ENCODE measurements around the gene FGD4. TPM values are rescaled to one million over a fixed set of nuclear protein-coding genes. Genes with fewer than 3 reads are reported as not detected.

FGD4 gene
- total and polyA plus RNA-seq, 2 of the 4 experiments (the other 2 are of a cell fraction): 2.1 to 8.8 TPM

- no peak overlapping the region for H2AK9ac ChIP-seq (replicated peaks; ENCODE audit: low read depth, low read length, poor library complexity)
- H3K36me3 ChIP-seq (ENCODE audit: control insufficient read depth, insufficient read depth, low read length): peaks cover 3% of the 10 kb centered on the region
- no peak overlapping the region for H4K8ac ChIP-seq (ENCODE audit: low read depth in 2 of 2, low read length in 2 of 2)
- in situ Hi-C loops (cut with MboI; ENCODE audit: low sequenced_read_pairs) (no loop called here), intact Hi-C loops (cut with micrococcal nuclease) (no loop called here), dilution Hi-C loops (cut with HindIII; ENCODE audit: low sequenced_read_pairs, unreplicated experiment) (no loop called here)
- H2BK120ac ChIP-seq (ENCODE audit: low read depth, low read length): peak overlapping the region; percentile 22; the same call in 1 of the 2 replicates
- H3K4me3 ChIP-seq (ENCODE audit: insufficient read depth, low read depth, low read length): no peak overlapping the region
- H3K9me1 ChIP-seq (ENCODE audit: insufficient read depth, low read length): peaks cover 17% of the 10 kb centered on the region
- TF ChIP-seq FOS (IDR thresholded peaks at IDR 0.05; ENCODE audit: low read depth, low read length): no peak
- no peak overlapping the region for H2BK20ac ChIP-seq (ENCODE audit: low read depth, low read length)
- no peak overlapping the region for H3K23ac ChIP-seq (ENCODE audit: low read depth, low read length)
- no TSS peak for BruUV-seq (replicated peaks)
- H2BK15ac ChIP-seq (ENCODE audit: low read depth, low read length): no peak overlapping the region
- ChIA-PET POLR2A (ENCODE audit: unreplicated experiment) (no interaction called here), CTCF (no interaction called here)
- no peak for ATAC-seq (ENCODE audit: low read depth)
- peak overlapping the region; percentile 34; the same call in 1 of the 2 replicates for H3K18ac ChIP-seq (ENCODE audit: low read depth, low read length)
- H4K91ac ChIP-seq (ENCODE audit: insufficient read depth, low read depth, low read length): no peak overlapping the region
- H3K4me1 ChIP-seq (ENCODE audit: control insufficient read depth, insufficient read depth, low read length): peaks cover 11% of the 10 kb centered on the region
- no peaks in the 10 kb centered on the region for H3K9me3 ChIP-seq (ENCODE audit: control insufficient read depth, insufficient read depth, low read length)
- H3K9ac ChIP-seq (ENCODE audit: low read depth, low read length): no peak overlapping the region
- H2AFZ ChIP-seq (replicated peaks; ENCODE audit: low read length, poor library complexity): no peak overlapping the region
- H3K14ac ChIP-seq (replicated peaks; ENCODE audit: low read depth, low read length): no peak overlapping the region
- H2AK5ac ChIP-seq (ENCODE audit: low read depth, low read length): 0 out of 2 replicates have a peak overlapping the region, but pooled peaks have one; percentile 74
- H3K4me2 ChIP-seq (ENCODE audit: low read depth, low read length): no peak overlapping the region
- H3K56ac ChIP-seq (ENCODE audit: extremely low read depth, insufficient read depth, low read length): no peak overlapping the region
- no CpG with 5 or more reads among the region's 4 CpGs for WGBS, 2 experiments (ENCODE audit: extremely low coverage in 2 of 2, insufficient read length in 1 of 2)
- no peak overlapping the region for H3K4ac ChIP-seq (ENCODE audit: low read depth, low read length)
- H3K27me3 ChIP-seq (ENCODE audit: control insufficient read depth, insufficient read depth, low read length): no peaks in the 10 kb centered on the region
- no peak overlapping the region; the same call in 1 of the 2 replicates for H3K27ac ChIP-seq (ENCODE audit: insufficient read depth, low read length)
- peaks cover 20 to 42% of the 10 kb centered on the region in 2 experiments for H3K79me1 ChIP-seq (ENCODE audit: low read depth in 1 of 2, low read length in 2 of 2)
- no peak overlapping the region for H4K5ac ChIP-seq (ENCODE audit: low read depth, low read length)
- DNase-seq: no peak
- no peak overlapping the region for H2BK5ac ChIP-seq (ENCODE audit: low read depth, low read length, poor library complexity, severe bottlenecking)
- peaks cover 21% of the 10 kb centered on the region; the same call in 1 of the 2 replicates for H4K20me1 ChIP-seq (ENCODE audit: insufficient read depth, low read length)
Observed at GRCh38 chr12:32560520-32560919, 161.2 kb downstream of the FGD4 start.

Measured in IMR-90 (cell line).